HG02623 (cell line): Measurements from ENCODE around the gene IFT20.

Experiments
- ATAC-seq: cut with Tn5 transposase; IDR thresholded peaks from one replicate; pipeline ENCODE4 v1.9.1; 2021; ENCODE audit warnings: moderate library complexity; ENCODE audit not compliant: unreplicated experiment

The IFT20 gene

GRCh38 chr17:28335201-28335958, at the start of gene IFT20, which contains the start of gene TNFAIP1:
Gene IFT20 (minus strand): TSS chr17:28335472. CDS start chr17:28331985, 3,487 bp downstream.
Gene TNFAIP1 (plus strand): TSS chr17:28335761. CDS start chr17:28339522, 3,761 bp downstream.
- peak; percentile 93 for ATAC-seq

- peak; percentile 18 for ATAC-seq
Measured at GRCh38 chr17:28385037-28385400, 49.7 kb upstream of the IFT20 start.

- ATAC-seq, result peak; percentile 59
Measured at GRCh38 chr17:28384281-28385036, 49.2 kb upstream of the IFT20 start.

- ATAC-seq, result no peak
Measured at GRCh38 chr17:28381141-28381825, 46.0 kb upstream of the IFT20 start.

GRCh38 chr17:28379814-28380801, 44.8 kb upstream of the IFT20 start:
- ATAC-seq, result no peak

- ATAC-seq, result no peak
Measured at GRCh38 chr17:28372945-28373274, 37.6 kb upstream of the IFT20 start.

- peak; percentile 8 for ATAC-seq
Measured at GRCh38 chr17:28372203-28372944, 37.1 kb upstream of the IFT20 start.

GRCh38 chr17:28371245-28372202, 36.3 kb upstream of the IFT20 start, which contains the start of gene SARM1:
Gene SARM1 (plus strand): TSS chr17:28371694. CDS start chr17:28372033, 339 bp downstream.
- peak; percentile 85 for ATAC-seq

GRCh38 chr17:28370744-28371103, 35.5 kb upstream of the IFT20 start:
- no peak for ATAC-seq

GRCh38 chr17:28370035-28370743, 34.9 kb upstream of the IFT20 start, which contains the start of gene VTN:
Gene VTN (minus strand): TSS chr17:28370307. CDS start chr17:28370203, 104 bp downstream.
- ATAC-seq, result no peak

GRCh38 chr17:28369684-28370034, 34.4 kb upstream of the IFT20 start:
- no peak for ATAC-seq

- no peak for ATAC-seq
Measured at GRCh38 chr17:28368915-28369683, 33.8 kb upstream of the IFT20 start.

GRCh38 chr17:28368306-28368831, 33.1 kb upstream of the IFT20 start:
- ATAC-seq, result no peak

GRCh38 chr17:28367641-28368305, 32.5 kb upstream of the IFT20 start:
- no peak for ATAC-seq

GRCh38 chr17:28366605-28367004, 31.3 kb upstream of the IFT20 start:
- no peak for ATAC-seq

GRCh38 chr17:28365487-28365886, 30.2 kb upstream of the IFT20 start:
- no peak for ATAC-seq
